Measurements from ENCODE around the gene LRRC75B. TPM values are rescaled to one million over a fixed set of nuclear protein-coding genes. Genes with fewer than 3 reads are reported as not detected.
A peak's percentile ranks its signal among the peaks of the same experiment; 100 is the strongest.
"Not testable (repeated sequence)": the region's sequence is repeated elsewhere in the genome, so short reads cannot be mapped to it uniquely, and the experiment has no call there.

LRRC75B gene, protein sequence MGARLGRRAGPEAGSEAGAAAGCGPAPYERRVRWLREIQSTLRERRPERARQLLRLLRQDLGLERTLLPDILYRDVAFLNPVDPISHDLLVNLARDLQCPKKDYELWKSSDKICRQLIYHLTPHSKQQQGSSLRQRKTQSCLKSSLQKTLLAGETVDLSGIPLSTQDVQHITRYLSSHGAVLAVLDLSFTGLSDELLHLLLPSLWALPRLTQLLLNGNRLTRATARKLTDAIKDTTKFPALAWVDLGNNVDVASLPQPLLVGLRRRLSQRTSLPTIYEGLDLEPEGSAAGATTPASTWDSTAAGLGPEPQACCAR
- total RNA-seq (10 to 100 TPM in 1 of 2 donors, 1 to 10 TPM in 1; 4.6 to 15.0 TPM), polyA plus RNA-seq (10 to 100 TPM in 1 of 2 donors, 1 to 10 TPM in 1; 6.1 to 47.7 TPM)
- long read RNA-seq, donor 1, partial matches to known transcripts: 1 of 3 reads
- long read RNA-seq, donor 1, other reads (novel, unspliced or antisense): 0 of 3 reads
- long read RNA-seq, donor 2, partial matches to known transcripts: 4 of 27 reads
- long read RNA-seq, donor 2, other reads (novel, unspliced or antisense): 19 of 27 reads

GRCh38 chr22:24592851-24593558, at the start of gene LRRC75B:
Gene LRRC75B, minus strand, starts transcription at chr22:24593073. Its CDS starts 34 bp downstream, at chr22:24593039.
- no peaks in the 10 kb centered on the region for H3K9me3 ChIP-seq (ENCODE audit: control insufficient read depth, low read length)
- H3K27ac ChIP-seq (ENCODE audit: low read depth in 1 of 2, low read length in 2 of 2): peak within 1 kb of the TSS in 1 of 2 donors; percentile 3
- no peaks in the 10 kb centered on the region for H3K27me3 ChIP-seq (ENCODE audit: control insufficient read depth in 1 of 2, insufficient read depth in 2 of 2, low read length in 1 of 2)
- intact Hi-C loops (cut with DNase I): no loop called here
- H3K4me1 ChIP-seq (ENCODE audit: control insufficient read depth in 1 of 2, insufficient read depth in 2 of 2, low read length in 2 of 2): no peaks in the 10 kb centered on the region
- peak; percentile 94 to 97 for DNase-seq
- H3K4me3 ChIP-seq (ENCODE audit: low read length in 2 of 2): peak within 1 kb of the TSS; percentile 21 to 49
- WGBS, 2 donors: 2 to 3% methylated on average over 35 to 72 of the region's 72 CpGs
- no peaks in the 10 kb centered on the region for H3K36me3 ChIP-seq (ENCODE audit: control insufficient read depth in 1 of 2, insufficient read depth in 2 of 2, low read length in 1 of 2)
- peak; percentile 93 for ATAC-seq (ENCODE audit: low FRiP score)

GRCh38 chr22:24642307-24642706, 49.4 kb upstream of the LRRC75B start:
- H3K36me3 ChIP-seq (ENCODE audit: control insufficient read depth in 1 of 2, insufficient read depth in 2 of 2, low read length in 1 of 2); intact Hi-C loops (cut with DNase I); H3K9me3 ChIP-seq (ENCODE audit: control insufficient read depth, low read length); H3K27me3 ChIP-seq (ENCODE audit: control insufficient read depth in 1 of 2, insufficient read depth in 2 of 2, low read length in 1 of 2); H3K4me1 ChIP-seq (ENCODE audit: control insufficient read depth in 1 of 2, insufficient read depth in 2 of 2, low read length in 2 of 2); ATAC-seq (ENCODE audit: low FRiP score); H3K27ac ChIP-seq (ENCODE audit: low read depth in 1 of 2, low read length in 2 of 2); H3K4me3 ChIP-seq (ENCODE audit: low read length in 2 of 2): not testable (repeated sequence)
- 84 to 100% methylated on average over 1 of the region's 1 CpG for WGBS, 2 donors
- peak in 1 of 2 donors; percentile 27 for DNase-seq

DNA sequence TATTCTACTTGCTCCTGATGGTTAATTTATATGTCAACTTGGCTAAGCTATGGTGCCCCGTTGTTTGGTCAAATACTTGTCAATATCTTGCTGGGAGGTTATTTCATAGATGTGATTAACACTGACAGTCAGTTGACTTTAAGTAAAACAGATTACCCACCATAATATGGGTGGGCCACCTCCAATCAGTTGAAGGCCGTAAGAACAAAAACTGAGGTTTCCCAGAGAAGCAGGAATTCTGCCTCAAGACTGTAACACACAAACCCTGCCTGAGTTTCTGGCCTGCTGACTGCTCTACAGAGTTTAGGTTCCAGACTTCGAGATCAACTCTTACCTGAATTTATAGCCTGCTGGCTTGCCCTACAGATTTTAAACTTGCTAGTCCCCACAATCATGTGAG, 43.6 kb upstream of the LRRC75B start:
- H3K4me1 ChIP-seq (ENCODE audit: control insufficient read depth in 1 of 2, insufficient read depth in 2 of 2, low read length in 2 of 2); DNase-seq; H3K27me3 ChIP-seq (ENCODE audit: control insufficient read depth in 1 of 2, insufficient read depth in 2 of 2, low read length in 1 of 2); H3K9me3 ChIP-seq (ENCODE audit: control insufficient read depth, low read length); H3K36me3 ChIP-seq (ENCODE audit: control insufficient read depth in 1 of 2, insufficient read depth in 2 of 2, low read length in 1 of 2); H3K27ac ChIP-seq (ENCODE audit: low read depth in 1 of 2, low read length in 2 of 2); H3K4me3 ChIP-seq (ENCODE audit: low read length in 2 of 2); intact Hi-C loops (cut with DNase I); ATAC-seq (ENCODE audit: low FRiP score): not testable (repeated sequence)
- 85 to 87% methylated on average over 3 of the region's 3 CpGs for WGBS, 2 donors

- H3K4me3 ChIP-seq (ENCODE audit: low read length in 2 of 2); DNase-seq; H3K36me3 ChIP-seq (ENCODE audit: control insufficient read depth in 1 of 2, insufficient read depth in 2 of 2, low read length in 1 of 2); H3K27ac ChIP-seq (ENCODE audit: low read depth in 1 of 2, low read length in 2 of 2); H3K4me1 ChIP-seq (ENCODE audit: control insufficient read depth in 1 of 2, insufficient read depth in 2 of 2, low read length in 2 of 2); H3K27me3 ChIP-seq (ENCODE audit: control insufficient read depth in 1 of 2, insufficient read depth in 2 of 2, low read length in 1 of 2); intact Hi-C loops (cut with DNase I); ATAC-seq (ENCODE audit: low FRiP score); H3K9me3 ChIP-seq (ENCODE audit: control insufficient read depth, low read length): not testable (repeated sequence)
- 31 to 54% methylated on average over 9 to 10 of the region's 10 CpGs for WGBS, 2 donors
These were observed 42.0 kb upstream of the LRRC75B start for GRCh38 chr22:24634776-24635389.

DNA sequence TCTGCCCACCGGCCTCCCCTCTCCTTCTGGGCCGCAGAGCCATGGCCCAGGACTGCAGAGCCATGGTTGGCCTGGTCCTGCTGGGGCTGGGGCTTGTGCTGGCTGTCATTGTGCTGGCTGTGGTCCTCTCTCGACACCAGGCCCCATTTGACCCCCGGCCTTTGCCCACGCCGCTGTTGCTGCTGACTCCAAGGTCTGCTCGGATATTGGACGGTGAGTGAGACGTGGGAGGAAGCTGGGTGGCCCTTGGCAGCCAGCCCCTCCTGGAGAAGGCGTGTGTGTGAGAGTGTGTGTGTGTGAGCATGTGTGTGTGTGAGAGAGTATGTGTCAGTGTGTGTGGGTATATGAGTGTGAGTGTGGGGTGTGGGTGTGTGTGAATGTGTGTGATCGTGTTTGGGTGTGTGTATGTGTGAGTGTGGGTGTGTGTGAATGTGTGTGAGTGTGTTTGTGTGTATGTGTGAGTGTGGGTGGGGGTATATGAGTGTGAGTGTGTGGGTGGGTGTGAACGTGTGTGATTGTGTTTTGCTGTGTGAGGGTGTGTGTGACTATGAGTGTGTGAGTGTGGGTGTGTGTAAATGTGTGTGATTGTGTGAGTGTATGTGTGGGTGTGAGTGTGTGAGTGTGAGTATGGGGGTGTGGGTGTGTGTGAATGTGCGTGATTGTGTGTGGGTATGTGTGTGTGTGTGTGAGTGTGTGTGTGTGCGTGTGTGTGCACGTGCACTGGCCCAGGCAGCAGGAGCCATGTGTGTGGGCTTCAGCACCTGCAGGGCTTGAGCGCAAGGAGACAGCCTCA, 40.6 kb upstream of the LRRC75B start:
- H3K36me3 ChIP-seq (ENCODE audit: control insufficient read depth in 1 of 2, insufficient read depth in 2 of 2, low read length in 1 of 2); intact Hi-C loops (cut with DNase I); H3K27ac ChIP-seq (ENCODE audit: low read depth in 1 of 2, low read length in 2 of 2); DNase-seq; H3K4me1 ChIP-seq (ENCODE audit: control insufficient read depth in 1 of 2, insufficient read depth in 2 of 2, low read length in 2 of 2); H3K27me3 ChIP-seq (ENCODE audit: control insufficient read depth in 1 of 2, insufficient read depth in 2 of 2, low read length in 1 of 2); H3K9me3 ChIP-seq (ENCODE audit: control insufficient read depth, low read length); H3K4me3 ChIP-seq (ENCODE audit: low read length in 2 of 2); ATAC-seq (ENCODE audit: low FRiP score): not testable (repeated sequence)
- 49 to 58% methylated on average over 15 to 16 of the region's 16 CpGs for WGBS, 2 donors

- H3K4me1 ChIP-seq (ENCODE audit: control insufficient read depth in 1 of 2, insufficient read depth in 2 of 2, low read length in 2 of 2); H3K27ac ChIP-seq (ENCODE audit: low read depth in 1 of 2, low read length in 2 of 2); intact Hi-C loops (cut with DNase I); ATAC-seq (ENCODE audit: low FRiP score); H3K9me3 ChIP-seq (ENCODE audit: control insufficient read depth, low read length); H3K36me3 ChIP-seq (ENCODE audit: control insufficient read depth in 1 of 2, insufficient read depth in 2 of 2, low read length in 1 of 2); H3K4me3 ChIP-seq (ENCODE audit: low read length in 2 of 2); DNase-seq; H3K27me3 ChIP-seq (ENCODE audit: control insufficient read depth in 1 of 2, insufficient read depth in 2 of 2, low read length in 1 of 2): not testable (repeated sequence)
- 26 to 42% methylated on average over 11 to 13 of the region's 13 CpGs for WGBS, 2 donors
These were observed 39.8 kb upstream of the LRRC75B start for GRCh38 chr22:24632642-24633041.

GRCh38 chr22:24631430-24632122, 38.7 kb upstream of the LRRC75B start:
- ATAC-seq (ENCODE audit: low FRiP score); H3K36me3 ChIP-seq (ENCODE audit: control insufficient read depth in 1 of 2, insufficient read depth in 2 of 2, low read length in 1 of 2); DNase-seq; H3K4me3 ChIP-seq (ENCODE audit: low read length in 2 of 2); H3K27ac ChIP-seq (ENCODE audit: low read depth in 1 of 2, low read length in 2 of 2); H3K9me3 ChIP-seq (ENCODE audit: control insufficient read depth, low read length); H3K27me3 ChIP-seq (ENCODE audit: control insufficient read depth in 1 of 2, insufficient read depth in 2 of 2, low read length in 1 of 2); intact Hi-C loops (cut with DNase I); H3K4me1 ChIP-seq (ENCODE audit: control insufficient read depth in 1 of 2, insufficient read depth in 2 of 2, low read length in 2 of 2): not testable (repeated sequence)
- WGBS, 2 donors: 56 to 67% methylated on average over 13 to 16 of the region's 16 CpGs

Data from aorta (tissue), 5 donors.